HL-60/S4 treated with phorbol 12-myristate 13-acetate at 8.2 ng/mL for 4 days and 3 days (cell line): ENCODE measurements around the gene PYGO2.

ENCODE experiments used
- in situ Hi-C: fragments of 300-500 bp; cut with MboI; formaldehyde crosslinking; loops from 2 replicates; pipeline ENCODE4 v1.15.0; 2022; ENCODE audit warnings: low sequenced_read_pairs

Gene PYGO2

GRCh38 chr1:154961207-154962155 is at the start of gene PYGO2:
PYGO2 (minus strand) TSS chr1:154961782; CDS start chr1:154961576, 206 bp downstream.
- in situ Hi-C loops = no loop called here

GRCh38 chr1:155011004-155011416 is 49.4 kb upstream of the PYGO2 start:
- in situ Hi-C loops = no loop called here

- in situ Hi-C loops = no loop called here
Observed at GRCh38 chr1:155010211-155010918, 48.8 kb upstream of the PYGO2 start.

GRCh38 chr1:155009742-155010141 is 48.2 kb upstream of the PYGO2 start:
- in situ Hi-C loops = no loop called here

GRCh38 chr1:155009221-155009711 is 47.7 kb upstream of the PYGO2 start:
- in situ Hi-C loops = no loop called here

- in situ Hi-C loops = no loop called here
Observed at GRCh38 chr1:155008015-155008941, 46.7 kb upstream of the PYGO2 start.

GRCh38 chr1:155007251-155007828 is 45.8 kb upstream of the PYGO2 start:
- in situ Hi-C loops = no loop called here

- in situ Hi-C loops = no loop called here
Observed at GRCh38 chr1:155006601-155007101, 45.1 kb upstream of the PYGO2 start.

GRCh38 chr1:155005076-155006011 is 43.8 kb upstream of the PYGO2 start:
- in situ Hi-C loops = no loop called here

GRCh38 chr1:155004352-155005075 is 42.9 kb upstream of the PYGO2 start:
- in situ Hi-C loops = no loop called here

GRCh38 chr1:155003766-155004351 is 42.3 kb upstream of the PYGO2 start:
- in situ Hi-C loops = no loop called here

- in situ Hi-C loops = no loop called here
Observed at GRCh38 chr1:155003227-155003765, 41.7 kb upstream of the PYGO2 start.

- in situ Hi-C loops = no loop called here
Observed at GRCh38 chr1:155002464-155003226, 41.1 kb upstream of the PYGO2 start, which contains the start of gene ZBTB7B. ZBTB7B (plus strand) TSS chr1:155002802; CDS start chr1:155014661, 11,859 bp downstream.

GRCh38 chr1:155001675-155002463 is 40.3 kb upstream of the PYGO2 start:
- in situ Hi-C loops = no loop called here

- in situ Hi-C loops = no loop called here
Observed at GRCh38 chr1:155001425-155001674, 39.8 kb upstream of the PYGO2 start.

GRCh38 chr1:155000726-155001424 is 39.3 kb upstream of the PYGO2 start:
- in situ Hi-C loops = no loop called here
